Prostate gland (tissue), 2 donors: ENCODE results near the gene FAM53B.

Experiments used
- CTCF ChIP-seq, 4 experiments: fragments of 200-600 bp in 2 of 4; fragments of 450-650 bp in 2 of 4; sonication (generic) in 2 of 4; IDR thresholded peaks; 1 replicate in 3 of 4; 2 replicates in 1 of 4; pipeline ENCODE4 v1.5.1; 2016 to 2019; ENCODE audit warnings: antibody characterized with exemption in 4 of 4, mild to moderate bottlenecking in 2 of 4, moderate library complexity in 2 of 4
- POLR2A ChIP-seq: fragments of 450-650 bp; IDR thresholded peaks from one replicate; pipeline ENCODE4 v1.6.1; 2016; ENCODE audit warnings: antibody characterized with exemption, mild to moderate bottlenecking
- POLR2AphosphoS5 ChIP-seq: sonication (generic); formaldehyde crosslinking; IDR thresholded peaks from one replicate; pipeline ENCODE4 v1.6.1; 2017; ENCODE audit warnings: antibody characterized with exemption

GRCh38 chr10:124748166-124748565, 4.0 kb upstream of the FAM53B start:
- TF ChIP-seq CTCF (IDR thresholded peaks at IDR 0.05) (no peak), POLR2A (no peak), POLR2AphosphoS5 (no peak)
